Fibroblast of skin of right biceps (primary cell): ENCODE data around the gene JPH4.
A peak's percentile ranks its signal among the peaks of the same experiment; 100 is the strongest.

Experiments
- DNase-seq: peaks from one replicate; pipeline ENCODE4 v3.0.0-alpha.2; 2013

JPH4 gene

DNA sequence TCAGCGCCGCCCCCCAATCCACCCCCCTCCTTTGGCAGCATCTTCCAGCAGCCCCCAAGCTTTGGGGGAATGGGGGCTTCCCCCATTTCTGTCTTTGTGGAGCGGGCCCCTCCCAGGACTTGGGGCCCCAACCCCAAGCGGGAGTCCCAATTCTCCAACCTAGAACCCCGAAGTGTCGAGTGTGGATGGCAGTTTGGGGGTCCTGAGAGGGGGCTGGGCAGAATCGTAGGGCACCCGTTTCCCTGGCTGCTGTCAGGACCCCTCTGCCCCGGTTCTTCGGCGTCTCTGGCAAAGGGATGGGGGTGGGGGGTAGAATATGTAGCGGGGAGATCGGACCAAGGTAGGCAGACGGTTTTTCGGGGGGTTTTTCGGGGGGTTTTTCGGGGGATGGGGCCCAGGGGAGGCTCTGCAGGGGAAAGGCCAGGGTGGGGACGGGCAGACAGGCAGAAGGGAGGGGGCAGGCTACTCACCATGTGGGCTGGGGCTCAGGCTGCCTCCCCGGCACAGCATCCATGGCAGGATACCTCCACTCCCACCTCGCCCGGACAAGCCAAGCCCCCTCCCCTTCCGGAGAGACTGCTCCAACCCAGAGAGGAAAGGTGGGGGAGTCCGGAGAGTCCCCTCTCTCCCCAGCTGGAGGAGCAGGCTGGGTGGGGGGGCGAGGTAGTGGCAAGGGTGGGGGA, 739 bp downstream of the JPH4 start:
- DNase-seq = no peak

- no peak for DNase-seq
These were observed 1.4 kb downstream of the JPH4 start for GRCh38 chr14:23577004-23577681.

DNA sequence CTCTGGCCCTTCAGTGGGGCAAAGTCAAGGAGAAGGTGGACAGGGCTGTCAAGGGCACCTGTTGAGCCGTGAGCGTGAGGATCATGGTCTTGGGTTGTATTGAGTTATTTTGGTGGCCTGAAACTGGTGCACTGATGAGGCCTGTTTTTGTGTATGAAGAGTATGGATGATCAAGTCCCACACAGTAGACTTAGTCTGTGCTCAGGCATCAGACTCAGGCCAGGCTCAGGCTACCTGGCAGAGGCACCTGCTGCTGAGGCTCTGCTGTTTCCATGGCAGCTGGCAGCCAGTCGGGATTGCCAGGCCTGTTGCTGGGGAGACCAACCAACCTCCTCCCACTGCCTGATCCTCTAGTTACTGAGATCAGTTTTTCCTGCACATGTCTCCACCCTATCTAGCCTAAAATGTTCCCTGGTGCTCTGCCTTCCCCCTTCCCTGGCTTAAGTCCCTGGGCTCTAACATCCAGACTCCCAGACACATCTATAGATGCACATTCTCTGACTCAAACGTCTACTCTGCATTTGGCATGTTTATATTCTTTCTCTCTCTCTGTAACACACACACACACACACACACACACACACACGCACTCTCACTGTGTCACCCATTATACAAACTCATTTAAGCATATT, 5.1 kb downstream of the JPH4 start:
- DNase-seq = no peak

DNA sequence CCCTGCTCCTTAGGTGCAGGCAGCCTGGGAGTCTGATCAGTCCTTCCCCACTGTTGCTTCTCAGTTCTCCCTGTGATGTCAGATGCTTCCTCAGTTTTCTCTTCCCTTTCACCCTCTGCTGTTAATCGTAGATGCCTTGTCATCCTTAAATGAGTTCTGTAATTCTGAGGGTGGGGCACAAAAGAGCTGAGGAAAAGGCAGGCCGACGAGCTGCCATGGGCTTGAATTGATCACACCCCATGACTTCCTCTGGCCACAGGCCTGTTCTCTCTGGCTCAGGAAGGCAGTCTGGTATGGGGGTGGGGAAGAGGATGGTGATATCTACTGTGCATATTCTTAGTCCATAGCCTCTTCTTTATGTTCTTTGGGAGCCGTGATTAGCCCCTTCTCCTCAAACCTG, 5.8 kb downstream of the JPH4 start:
- DNase-seq = no peak

DNA sequence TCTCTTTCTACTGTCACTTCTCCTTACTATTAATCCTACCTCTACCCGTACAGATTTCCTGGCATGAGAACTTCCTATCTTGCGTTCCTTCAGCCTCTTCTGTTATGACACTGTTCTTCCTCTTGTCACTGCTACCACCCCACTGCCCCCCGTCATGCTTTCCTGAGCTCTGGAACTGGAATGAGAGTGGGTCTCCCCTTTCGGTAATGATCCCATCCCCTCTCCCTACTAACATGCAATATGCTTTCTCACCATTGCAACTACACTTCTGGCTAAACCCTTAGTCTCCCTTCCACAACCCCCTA, 6.1 kb downstream of the JPH4 start:
- no peak for DNase-seq

DNA sequence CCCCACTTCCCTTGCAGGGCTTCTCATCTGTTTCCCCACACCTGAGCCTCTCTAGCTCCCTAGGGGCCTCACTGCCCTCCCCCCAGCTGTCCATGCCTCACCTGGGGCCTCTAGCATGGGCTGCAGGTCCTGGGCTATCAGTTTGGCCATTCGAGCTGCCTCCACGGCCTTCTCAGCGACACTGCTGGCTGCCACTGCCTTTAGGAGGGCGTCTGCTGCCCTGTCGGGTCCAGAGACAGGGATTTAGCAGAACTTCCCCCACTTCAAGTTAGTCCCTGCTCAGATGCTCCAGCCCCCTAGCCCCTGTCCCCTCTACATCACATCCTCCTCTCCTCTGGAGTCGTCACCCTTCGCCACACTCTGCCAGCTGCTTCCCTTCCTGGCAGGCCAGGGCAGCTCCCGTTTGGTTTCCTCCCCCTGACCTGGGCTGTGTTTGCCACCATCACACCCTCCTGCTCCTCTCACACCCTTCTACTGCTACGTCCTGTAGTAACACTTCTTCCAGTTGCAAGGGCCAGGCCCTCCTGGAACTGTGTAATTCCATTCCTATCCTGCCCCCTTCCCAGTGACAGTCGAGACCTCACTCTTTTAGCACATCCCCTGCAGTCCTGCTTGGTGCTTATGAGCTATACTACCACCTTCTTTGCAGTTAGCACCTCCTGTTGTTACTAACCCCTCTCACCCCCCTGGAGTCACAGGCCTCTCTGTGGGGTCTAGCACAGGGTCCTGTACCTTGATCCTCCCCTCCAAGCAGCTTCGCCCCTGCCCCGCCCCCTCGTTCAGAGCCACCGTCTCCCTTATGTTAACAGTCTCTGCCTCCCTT, 6.7 kb downstream of the JPH4 start:
- DNase-seq = no peak

- DNase-seq = no peak
These were observed 7.6 kb downstream of the JPH4 start for GRCh38 chr14:23570806-23571483.

DNA sequence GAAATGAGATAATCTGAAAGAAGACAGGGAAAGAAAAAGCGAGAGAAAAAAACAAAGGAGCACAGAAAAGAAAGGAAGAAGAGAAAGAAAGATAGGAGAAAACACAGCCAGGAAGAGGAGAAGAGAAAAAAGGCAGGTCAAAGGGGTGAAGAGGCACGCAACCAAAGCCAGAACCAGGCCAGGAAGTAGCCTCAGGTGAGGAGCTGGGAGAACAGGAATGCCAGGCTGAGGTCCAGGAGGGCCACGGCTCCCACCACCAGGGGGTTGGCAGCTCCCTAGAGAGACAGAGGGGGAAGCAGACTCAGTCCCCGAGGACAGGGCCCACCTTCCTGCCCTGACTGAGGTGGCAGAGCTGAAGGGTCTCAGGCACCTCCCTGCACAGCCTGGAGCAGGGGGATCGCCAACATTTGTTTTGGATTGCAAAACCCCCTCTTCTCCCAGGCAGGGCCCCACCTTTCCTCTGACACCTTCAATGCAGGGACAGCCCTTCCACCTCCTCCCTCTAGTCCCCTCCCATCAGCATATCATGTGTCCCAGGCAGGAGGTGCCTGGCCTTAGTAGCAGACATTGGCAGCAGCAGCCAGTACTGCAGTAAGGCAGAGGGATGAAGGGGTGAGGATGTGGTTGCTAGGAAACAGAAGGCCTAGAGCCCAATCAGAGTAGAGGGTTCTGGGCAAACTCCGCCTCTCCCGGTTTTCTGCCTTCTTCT, 9.0 kb downstream of the JPH4 start:
- no peak for DNase-seq

DNA sequence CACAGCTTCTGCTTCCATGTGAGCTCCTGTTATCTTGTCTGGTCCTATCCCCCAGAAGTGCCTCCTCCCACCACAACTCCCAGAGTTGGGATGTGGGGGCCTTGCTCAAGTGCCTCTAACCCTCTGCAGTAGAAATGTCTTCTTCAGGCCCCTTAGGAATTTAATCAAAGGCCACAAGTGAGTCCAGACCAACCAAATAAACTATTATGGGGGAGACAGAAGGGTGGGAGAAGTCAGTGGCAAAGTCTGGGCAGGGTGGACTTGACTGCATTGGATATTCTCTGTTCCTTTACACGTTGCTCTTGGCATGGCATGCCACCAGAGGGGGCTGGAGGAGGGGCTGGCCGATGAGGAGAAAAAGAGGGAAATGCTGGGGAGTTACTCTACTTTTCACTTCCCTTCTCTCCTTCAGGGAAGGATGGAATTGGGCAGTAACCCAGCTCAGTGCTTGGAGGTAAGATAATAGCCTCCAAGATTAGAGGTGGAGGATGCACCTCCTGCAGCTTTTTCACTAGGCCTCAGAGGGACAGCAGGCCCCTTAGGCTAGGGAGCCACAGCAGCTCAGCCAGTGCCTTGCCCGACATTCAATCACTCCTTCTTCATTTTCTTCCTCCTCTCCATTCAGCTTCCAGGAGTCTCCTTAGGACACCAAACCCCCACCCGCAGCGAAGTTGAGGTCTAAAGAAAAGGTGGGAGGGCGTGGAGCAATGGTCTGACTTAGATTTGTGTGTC, 9.8 kb downstream of the JPH4 start:
- DNase-seq = peak; percentile 12

- DNase-seq = no peak
These were observed 10.5 kb downstream of the JPH4 start for GRCh38 chr14:23568021-23568599.

GRCh38 chr14:23567186-23568020, 11.2 kb downstream of the JPH4 start, which contains the start of gene AP1G2:
AP1G2 (minus strand) TSS chr14:23567791; CDS start chr14:23567314, 477 bp downstream.
- DNase-seq = peak; percentile 69

- DNase-seq = no peak
These were observed 11.8 kb downstream of the JPH4 start for GRCh38 chr14:23566778-23567185.

DNA sequence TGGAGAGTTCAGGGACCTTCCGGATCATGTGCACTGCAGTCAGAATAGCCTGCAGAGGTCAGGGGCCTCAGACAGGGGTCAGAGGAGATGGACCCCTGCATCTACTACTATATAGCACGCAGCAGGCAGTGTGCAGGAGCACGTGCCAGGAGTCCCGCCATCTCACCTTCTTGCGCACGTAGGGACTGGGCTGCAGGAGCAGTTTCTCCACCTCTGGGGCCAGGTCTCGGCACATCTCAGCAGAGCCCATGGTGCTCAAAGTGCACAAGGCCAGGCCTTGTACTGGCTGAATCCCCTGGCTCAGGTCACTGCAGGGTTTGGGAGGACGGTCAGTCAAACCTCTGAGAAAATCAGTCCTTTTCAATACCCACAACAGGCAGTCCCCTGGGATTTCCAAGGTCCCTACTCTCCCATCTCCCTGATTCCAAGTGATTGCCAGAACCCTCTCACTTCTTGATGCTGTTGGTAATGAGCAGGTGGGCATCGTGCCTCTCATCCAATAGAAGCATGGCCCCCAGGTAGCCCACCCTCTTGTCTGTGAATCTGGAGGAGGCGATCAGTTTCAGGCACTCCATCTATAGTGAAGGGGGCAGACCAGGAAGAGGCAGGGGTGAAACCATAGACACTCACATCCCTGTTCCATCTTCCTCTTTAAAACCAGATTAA, 12.3 kb downstream of the JPH4 start:
- DNase-seq = no peak

DNA sequence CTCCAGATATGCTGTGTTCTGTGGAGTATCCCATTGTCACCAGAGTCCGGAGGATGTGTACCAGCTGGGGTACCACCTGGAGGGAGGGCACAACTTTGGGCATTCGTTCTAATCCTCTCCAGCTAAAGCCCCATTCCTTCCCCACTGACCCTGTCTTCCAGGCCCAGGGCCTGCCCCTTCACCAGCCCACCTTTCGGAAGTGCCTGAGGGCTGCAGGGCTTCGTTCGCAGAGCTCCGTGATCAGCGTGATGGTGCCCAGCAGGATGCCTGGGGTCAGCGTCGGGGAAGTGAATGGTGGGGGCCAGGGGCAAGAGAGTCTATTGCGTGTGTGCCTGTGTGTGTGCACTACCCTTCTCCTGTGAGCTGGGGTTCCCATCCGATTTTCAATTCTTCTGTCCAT, 13.0 kb downstream of the JPH4 start:
- DNase-seq = no peak

GRCh38 chr14:23564876-23565275, 13.7 kb downstream of the JPH4 start:
- DNase-seq = no peak

DNA sequence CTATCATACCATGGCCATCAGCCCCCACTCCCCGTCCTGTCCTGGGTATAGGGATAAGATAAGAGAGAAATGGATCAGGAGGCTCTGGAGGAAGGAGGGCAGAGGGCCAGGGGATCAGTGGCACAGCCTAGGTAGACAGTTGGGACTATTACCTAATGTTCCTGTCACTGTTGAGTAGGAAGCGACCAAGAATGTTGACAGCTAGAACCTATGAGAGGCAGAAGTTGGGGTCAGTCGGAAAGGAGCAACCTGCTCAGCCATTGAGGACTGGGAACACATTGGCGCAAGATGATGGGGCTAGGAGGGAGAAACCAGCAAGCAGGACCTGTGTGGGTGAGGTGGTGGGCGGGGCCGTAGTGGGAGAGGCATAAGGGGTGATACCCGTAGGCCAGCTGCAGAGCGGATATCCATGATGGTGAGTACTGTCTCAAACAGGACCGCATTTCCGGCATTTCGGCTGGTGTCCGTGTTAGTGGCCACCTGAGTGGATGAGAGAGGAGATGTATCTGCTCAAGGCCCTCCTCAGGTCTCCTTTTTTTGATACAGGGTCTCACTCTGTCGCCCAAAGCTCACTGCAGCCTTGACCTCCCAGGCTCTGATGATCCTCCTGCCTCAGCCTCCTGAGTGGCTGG, 14.3 kb downstream of the JPH4 start:
- no peak for DNase-seq

DNA sequence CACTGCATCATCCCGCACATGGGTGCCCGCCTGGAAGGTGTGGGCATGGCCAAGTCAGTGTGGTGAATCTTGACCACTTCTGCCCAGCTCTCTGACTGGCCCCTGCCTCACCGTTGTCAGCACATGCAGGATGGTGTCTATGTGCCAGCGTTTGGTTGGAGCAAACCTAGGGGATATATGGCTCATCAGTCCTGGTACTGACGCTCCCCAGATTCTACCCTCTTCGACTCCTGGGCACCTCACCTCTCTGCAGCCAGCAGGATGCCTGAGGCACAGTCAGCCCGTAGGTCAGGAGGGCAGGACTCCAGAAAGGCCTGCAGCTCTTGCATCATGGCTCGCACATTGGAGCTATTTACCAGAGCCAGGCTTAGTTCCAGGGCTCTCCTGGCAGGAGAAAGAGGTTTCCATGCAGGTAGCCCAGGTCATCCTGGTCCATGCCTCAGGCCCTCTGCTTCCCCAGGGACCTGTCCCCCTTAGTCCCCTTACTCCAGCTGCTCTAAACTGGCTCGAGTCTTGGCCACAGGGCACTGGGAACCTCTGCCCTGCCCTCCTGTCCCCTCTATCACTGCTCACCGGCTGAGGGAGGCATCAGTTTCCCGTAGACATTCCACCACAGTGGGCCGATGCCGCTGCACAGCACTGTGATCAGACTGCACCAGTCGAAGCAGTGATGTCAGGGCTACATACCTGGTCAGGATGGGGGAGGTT, 15.0 kb downstream of the JPH4 start:
- DNase-seq = no peak

GRCh38 chr14:23562822-23563472, 15.6 kb downstream of the JPH4 start:
- DNase-seq = peak; percentile 48
